A172 (cell line): ENCODE results near the gene TRPM2. TPM values are rescaled to one million over a fixed set of nuclear protein-coding genes. Genes with fewer than 3 reads are reported as not detected.
A peak's percentile ranks its signal among the peaks of the same experiment; 100 is the strongest.
"Not testable (repeated sequence)": the region's sequence is repeated elsewhere in the genome, so short reads cannot be mapped to it uniquely, and the experiment has no call there.

ENCODE experiments used
- DNase-seq: peaks from one replicate; pipeline ENCODE4 v3.0.0-alpha.2; 2015; ENCODE audit warnings: low spot score
- total RNA-seq: library from RNA; depleted of rRNA; stranded (reverse); fragments of >200 nt; shearing (Covaris generic); gene quantifications from 2 replicates; pipeline ENCODE4 v1.2.3, GENCODE V29; 2014

TRPM2 gene
- total RNA-seq, 1 experiment from 2014 or later: 1.9 TPM

GRCh38 chr21:44397431-44398031 lies 44.1 kb downstream of the TRPM2 start:
- DNase-seq: no peak

DNA sequence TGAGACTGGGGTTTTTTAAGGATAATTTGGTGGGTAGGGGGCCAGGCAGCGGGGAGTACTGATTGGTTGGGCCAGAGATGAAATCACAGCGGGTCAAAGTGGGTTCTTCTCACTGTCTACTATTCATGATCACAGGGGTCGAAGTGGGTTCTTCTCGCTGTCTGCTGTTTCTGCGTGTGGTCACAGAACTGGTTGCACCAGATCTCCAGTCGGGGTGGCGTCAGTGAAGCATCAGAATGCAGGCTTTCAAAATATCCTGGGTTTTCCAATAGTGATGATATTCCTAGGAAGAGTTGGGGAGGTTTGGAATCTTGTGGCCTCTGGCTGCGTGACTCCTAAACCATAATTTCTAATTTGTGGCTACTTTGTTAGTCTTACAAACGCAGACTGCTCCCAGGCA lies 45.1 kb downstream of the TRPM2 start:
- DNase-seq: no peak

GRCh38 chr21:44399151-44399954 lies 45.9 kb downstream of the TRPM2 start:
- no peak for DNase-seq

GRCh38 chr21:44399955-44400790 lies 46.8 kb downstream of the TRPM2 start:
- no peak for DNase-seq

DNA sequence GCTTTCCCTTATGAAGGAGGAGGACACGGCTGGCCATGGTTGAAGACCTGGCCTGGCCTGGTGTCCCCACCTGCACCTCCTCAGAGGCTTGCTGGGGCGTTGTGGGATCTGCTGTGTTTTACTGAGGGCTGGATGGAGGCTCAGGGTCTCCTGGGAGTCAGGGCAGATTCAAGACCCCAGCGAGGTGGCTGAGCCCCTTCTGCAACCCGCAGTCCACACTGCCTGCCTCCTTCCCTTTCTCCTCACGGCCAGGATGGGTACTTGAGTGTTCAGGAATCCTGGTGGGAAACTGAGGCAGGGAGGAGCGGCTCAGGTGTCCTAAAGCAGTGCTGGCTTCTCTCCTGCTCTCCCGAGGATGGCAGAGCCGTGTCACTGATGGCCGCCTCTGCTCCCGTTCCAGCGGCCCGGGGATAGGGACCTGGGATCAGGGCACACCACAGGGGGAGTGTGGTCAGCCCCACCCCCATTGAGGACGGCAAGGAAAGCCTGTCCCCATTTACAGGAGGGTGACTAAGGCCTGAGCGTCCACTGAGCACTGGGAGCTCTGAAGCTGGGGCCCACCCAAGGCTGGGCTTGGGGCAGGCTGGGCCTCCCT lies 47.5 kb downstream of the TRPM2 start:
- DNase-seq: no peak

- DNase-seq: no peak
Measured at GRCh38 chr21:44401386-44402160, 48.2 kb downstream of the TRPM2 start.

- DNase-seq: no peak
Measured at GRCh38 chr21:44402323-44403105, 49.1 kb downstream of the TRPM2 start.

DNA sequence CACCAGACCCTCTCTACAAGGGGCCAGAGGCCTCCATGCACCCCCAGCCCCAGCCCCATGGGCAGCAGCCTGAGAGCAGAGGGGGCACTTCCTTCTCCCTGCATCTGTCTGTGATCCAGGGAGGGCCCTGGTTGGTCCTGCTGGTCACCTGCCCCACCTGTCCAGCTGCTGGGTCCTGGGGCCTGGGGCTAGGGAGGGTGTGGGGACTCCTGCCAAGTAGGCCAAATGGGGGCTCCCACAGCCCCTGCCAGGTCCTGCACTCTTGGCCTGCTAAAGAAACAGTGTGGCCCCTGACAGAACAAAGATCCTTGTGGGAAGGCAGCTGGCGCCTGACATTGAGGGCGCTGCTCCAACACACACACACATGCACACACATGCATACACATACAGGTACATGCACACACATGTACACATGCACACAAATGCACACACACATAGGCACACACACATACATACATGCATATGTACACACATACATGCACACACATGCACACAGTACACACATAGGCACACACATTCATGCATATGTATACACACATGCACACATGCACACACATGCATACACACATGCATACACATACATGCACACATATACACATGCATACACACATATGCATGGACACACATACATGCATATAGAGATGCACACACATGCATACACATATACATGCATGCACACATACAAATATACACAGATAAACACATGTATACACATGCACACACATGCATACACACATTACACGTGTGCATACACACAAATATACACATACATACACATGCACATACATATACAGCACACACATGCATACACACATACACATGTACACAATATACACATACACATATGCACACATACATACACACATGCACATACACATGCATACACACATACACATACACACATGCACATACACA lies 49.9 kb downstream of the TRPM2 start:
- DNase-seq: no peak

- not testable (repeated sequence) for DNase-seq
Measured at GRCh38 chr21:44404482-44404881, 51.1 kb downstream of the TRPM2 start.

DNA sequence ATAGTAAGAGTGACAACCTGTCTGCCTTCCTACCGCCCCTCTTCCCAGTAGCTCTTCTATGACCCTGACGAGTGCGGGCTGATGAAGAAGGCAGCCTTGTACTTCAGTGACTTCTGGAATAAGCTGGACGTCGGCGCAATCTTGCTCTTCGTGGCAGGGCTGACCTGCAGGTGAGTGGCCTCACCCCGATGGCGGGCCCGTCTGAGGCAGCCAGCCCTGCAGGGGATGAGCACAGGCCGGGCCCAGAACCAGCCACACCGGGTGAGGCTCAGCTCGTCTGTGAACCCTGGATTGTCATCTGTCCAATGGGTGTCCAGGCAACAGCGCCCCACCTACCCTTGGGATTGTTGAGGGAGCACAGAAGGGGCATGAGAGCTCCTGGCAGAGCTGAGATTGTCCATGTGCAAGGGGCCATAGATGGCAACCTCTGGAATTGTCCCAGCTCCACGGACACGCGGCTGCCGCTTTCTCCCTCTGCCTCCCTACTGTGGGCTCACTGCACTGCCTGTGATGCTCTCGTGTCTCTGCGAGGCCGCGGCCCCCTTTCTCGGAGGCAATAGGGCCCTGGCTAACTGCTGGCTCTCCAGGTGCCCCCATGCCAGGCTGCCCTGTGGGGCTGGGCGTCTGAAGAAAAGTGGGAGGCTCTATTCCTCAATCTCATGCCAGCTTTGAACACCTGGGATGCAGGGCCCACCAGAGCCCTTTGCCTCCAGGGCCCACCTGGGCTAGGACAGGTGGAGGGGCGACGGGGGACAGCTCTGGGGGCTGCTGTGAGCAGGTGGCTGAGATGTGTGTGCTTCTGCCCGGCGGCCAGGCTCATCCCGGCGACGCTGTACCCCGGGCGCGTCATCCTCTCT lies 51.9 kb downstream of the TRPM2 start:
- no peak for DNase-seq

- DNase-seq: peak; percentile 91
Measured at GRCh38 chr21:44405948-44406872, 52.8 kb downstream of the TRPM2 start.

DNA sequence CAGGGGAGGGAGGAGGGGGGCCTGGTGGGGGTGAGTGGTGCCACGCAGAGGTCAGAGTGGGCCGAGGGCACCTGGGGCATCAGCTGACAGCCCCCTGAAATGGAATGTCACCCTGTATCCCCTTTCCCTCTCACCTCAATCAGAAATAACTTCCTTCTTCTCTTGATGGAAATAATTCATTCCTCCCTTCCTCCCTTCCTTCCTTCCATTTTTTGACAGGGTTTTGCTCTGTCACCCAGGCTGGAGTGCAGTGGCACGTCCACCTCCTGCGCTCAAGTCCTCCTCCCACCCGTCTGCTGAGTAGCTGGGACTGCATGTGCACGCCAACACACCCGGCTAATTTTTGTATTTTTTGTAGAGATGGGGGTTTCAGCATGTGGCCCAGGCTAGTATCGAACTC lies 53.5 kb downstream of the TRPM2 start:
- no peak for DNase-seq

GRCh38 chr21:44407493-44407892 lies 54.1 kb downstream of the TRPM2 start:
- no peak for DNase-seq

DNA sequence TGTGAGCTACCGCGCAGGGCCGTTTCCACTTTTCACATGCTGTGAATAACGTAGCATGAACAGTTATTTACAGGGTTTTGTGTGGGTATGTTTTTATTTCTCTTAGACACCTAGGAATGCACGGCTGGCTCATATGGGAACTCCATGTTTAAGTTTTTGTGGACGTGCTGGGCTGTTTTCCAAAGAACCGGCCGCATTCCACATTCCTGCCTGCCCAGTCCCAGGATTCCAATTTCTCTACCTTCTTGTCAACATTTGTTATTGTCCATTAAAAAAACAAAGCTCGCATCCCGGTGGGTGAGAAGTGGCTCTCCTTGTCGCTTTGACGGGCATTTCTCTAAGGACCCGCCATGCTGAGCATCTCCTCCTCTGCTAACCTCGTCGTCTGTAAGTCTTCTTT lies 54.8 kb downstream of the TRPM2 start:
- DNase-seq: no peak

GRCh38 chr21:44413566-44414290 lies 60.3 kb downstream of the TRPM2 start:
- DNase-seq: no peak

- DNase-seq: no peak
Measured at GRCh38 chr21:44414291-44415072, 61.1 kb downstream of the TRPM2 start.
